HL-60 (cell line): ENCODE results near the gene TBC1D9B.

Experiments
- GABPA ChIP-seq: IDR thresholded peaks from 2 replicates; pipeline ENCODE4 v1.6.1; 2012; ENCODE audit warnings: low read depth
- POLR2AphosphoS5 ChIP-seq: IDR thresholded peaks from 2 replicates; pipeline ENCODE4 v1.6.1; 2012; ENCODE audit warnings: low read depth
- TF ChIP-seq, protein P1 (sequence below): IDR thresholded peaks from one replicate; pipeline ENCODE4 v1.5.1; 2011; ENCODE audit warnings: low read length, control low read depth, inconsistent platforms; ENCODE audit not compliant: insufficient read depth

DNA sequence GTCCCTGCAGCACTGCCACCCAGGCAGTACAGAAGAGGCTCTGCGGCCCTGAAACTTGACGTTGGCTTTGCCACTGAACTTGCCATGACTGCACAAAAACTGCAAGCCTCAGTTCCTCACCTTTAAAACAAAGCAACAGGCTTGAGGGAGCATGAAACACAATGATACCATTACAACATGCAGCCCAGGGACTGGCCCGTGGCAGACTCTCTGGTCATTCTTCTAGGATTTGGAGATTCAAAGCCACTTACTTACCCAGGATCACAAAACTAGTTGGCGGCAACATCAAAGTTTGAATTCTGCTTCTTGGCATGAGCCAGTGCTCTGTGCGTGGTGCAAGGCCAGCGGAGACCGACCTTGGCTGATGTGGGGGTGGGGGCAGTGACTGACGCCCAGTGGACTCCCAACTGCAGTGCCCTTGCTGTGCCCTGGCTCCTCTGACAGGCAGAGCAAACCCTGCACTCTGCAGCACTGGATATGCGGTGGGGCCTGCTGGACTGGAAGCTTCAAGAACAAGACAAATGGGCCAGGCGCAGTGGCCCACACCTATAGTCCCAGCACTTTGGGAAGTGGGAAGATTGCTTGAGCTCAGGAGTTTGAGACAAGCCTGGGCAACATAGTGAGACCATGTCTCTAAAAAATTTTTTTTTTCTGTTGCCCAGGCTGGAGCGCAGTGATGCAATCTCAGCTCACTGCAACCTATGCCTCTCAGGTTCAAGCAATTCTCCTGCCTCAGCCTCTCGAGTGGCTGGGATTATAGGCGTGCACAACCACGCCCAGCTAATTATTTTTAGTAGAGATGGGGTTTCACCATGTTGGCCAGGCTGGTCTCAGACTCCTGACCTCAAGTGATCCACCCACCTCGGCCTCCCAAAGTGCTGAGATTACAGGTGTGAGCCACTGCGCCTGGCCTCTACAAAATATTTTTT is 68.1 kb downstream of the TBC1D9B start:
- TF ChIP-seq POLR2AphosphoS5, result no peak
- TF ChIP-seq GABPA, result no peak
- TF ChIP-seq, protein P1, sequence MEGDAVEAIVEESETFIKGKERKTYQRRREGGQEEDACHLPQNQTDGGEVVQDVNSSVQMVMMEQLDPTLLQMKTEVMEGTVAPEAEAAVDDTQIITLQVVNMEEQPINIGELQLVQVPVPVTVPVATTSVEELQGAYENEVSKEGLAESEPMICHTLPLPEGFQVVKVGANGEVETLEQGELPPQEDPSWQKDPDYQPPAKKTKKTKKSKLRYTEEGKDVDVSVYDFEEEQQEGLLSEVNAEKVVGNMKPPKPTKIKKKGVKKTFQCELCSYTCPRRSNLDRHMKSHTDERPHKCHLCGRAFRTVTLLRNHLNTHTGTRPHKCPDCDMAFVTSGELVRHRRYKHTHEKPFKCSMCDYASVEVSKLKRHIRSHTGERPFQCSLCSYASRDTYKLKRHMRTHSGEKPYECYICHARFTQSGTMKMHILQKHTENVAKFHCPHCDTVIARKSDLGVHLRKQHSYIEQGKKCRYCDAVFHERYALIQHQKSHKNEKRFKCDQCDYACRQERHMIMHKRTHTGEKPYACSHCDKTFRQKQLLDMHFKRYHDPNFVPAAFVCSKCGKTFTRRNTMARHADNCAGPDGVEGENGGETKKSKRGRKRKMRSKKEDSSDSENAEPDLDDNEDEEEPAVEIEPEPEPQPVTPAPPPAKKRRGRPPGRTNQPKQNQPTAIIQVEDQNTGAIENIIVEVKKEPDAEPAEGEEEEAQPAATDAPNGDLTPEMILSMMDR, result no peak
